ENCODE measurements around the gene GPR83. TPM values are rescaled to one million over a fixed set of nuclear protein-coding genes. Genes with fewer than 3 reads are reported as not detected.

Gene GPR83
- total and polyA plus RNA-seq, 2 donors (not counting 1 experiment from before 2014, with no cell fraction given) = 0.05 TPM; not detected in 1

GRCh38 chr11:94424011-94424410, 22.8 kb upstream of the GPR83 start:
- Histone ChIP-seq H3K36me3 (ENCODE audit: control insufficient read depth, insufficient read depth, low read length) (no peaks in the 10 kb centered on the region), H3K27me3 (ENCODE audit: control insufficient read depth, insufficient read depth, low read length) (no peaks in the 10 kb centered on the region), H3K4me2 (ENCODE audit: extremely low read depth, insufficient read depth, low read length) (no peak overlapping the region), H2AFZ (ENCODE audit: low read length) (no peak overlapping the region), H3K27ac (ENCODE audit: insufficient read depth, low read length) (no peak overlapping the region), H3K4me3 (replicated peaks in 1 of 4; ENCODE audit: control extremely low read depth in 1 of 4, insufficient read depth in 1 of 4, low read depth in 3 of 4, low read length in 4 of 4) (no peak overlapping the region), H3K9me3 (ENCODE audit: control insufficient read depth, insufficient read depth, low read depth, low read length) (no peaks in the 10 kb centered on the region), H4K20me1 (ENCODE audit: control insufficient read depth, extremely low read depth, insufficient read depth, low read length) (no peaks in the 10 kb centered on the region), H3K4me1 (ENCODE audit: control insufficient read depth, extremely low read depth, insufficient read depth, low read length) (peaks cover 2% of the 10 kb centered on the region), H3K9ac (ENCODE audit: insufficient read depth, low read length) (no peak overlapping the region), H3K79me2 (ENCODE audit: control insufficient read depth, insufficient read depth, low read length) (no peaks in the 10 kb centered on the region)
- no peak for TF ChIP-seq EZH2 (IDR thresholded peaks at IDR 0.05; ENCODE audit: low read length, missing control alignments)
- TF ChIP-seq, protein P1, sequence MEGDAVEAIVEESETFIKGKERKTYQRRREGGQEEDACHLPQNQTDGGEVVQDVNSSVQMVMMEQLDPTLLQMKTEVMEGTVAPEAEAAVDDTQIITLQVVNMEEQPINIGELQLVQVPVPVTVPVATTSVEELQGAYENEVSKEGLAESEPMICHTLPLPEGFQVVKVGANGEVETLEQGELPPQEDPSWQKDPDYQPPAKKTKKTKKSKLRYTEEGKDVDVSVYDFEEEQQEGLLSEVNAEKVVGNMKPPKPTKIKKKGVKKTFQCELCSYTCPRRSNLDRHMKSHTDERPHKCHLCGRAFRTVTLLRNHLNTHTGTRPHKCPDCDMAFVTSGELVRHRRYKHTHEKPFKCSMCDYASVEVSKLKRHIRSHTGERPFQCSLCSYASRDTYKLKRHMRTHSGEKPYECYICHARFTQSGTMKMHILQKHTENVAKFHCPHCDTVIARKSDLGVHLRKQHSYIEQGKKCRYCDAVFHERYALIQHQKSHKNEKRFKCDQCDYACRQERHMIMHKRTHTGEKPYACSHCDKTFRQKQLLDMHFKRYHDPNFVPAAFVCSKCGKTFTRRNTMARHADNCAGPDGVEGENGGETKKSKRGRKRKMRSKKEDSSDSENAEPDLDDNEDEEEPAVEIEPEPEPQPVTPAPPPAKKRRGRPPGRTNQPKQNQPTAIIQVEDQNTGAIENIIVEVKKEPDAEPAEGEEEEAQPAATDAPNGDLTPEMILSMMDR (conservative IDR thresholded peaks at IDR 0.05 in 1 of 2, IDR thresholded peaks at IDR 0.05 in 1 of 2; ENCODE audit: low read depth in 1 of 2, low read length in 2 of 2) = no peak
- no peak for DNase-seq (ENCODE audit: low read depth in 2 of 2)

- no peaks in the 10 kb centered on the region for H3K9me3 ChIP-seq (ENCODE audit: control insufficient read depth, insufficient read depth, low read depth, low read length)
- no peaks in the 10 kb centered on the region for H3K27me3 ChIP-seq (ENCODE audit: control insufficient read depth, insufficient read depth, low read length)
- TF ChIP-seq, protein P1 (conservative IDR thresholded peaks at IDR 0.05 in 1 of 2, IDR thresholded peaks at IDR 0.05 in 1 of 2; ENCODE audit: low read depth in 1 of 2, low read length in 2 of 2) = no peak
- no peak for TF ChIP-seq EZH2 (IDR thresholded peaks at IDR 0.05; ENCODE audit: low read length, missing control alignments)
- H3K4me1 ChIP-seq (ENCODE audit: control insufficient read depth, extremely low read depth, insufficient read depth, low read length) = peaks cover 2% of the 10 kb centered on the region
- H3K4me3 ChIP-seq (replicated peaks in 1 of 4; ENCODE audit: control extremely low read depth in 1 of 4, insufficient read depth in 1 of 4, low read depth in 3 of 4, low read length in 4 of 4) = no peak overlapping the region
- DNase-seq (ENCODE audit: low read depth in 2 of 2) = no peak
- no peak overlapping the region for H3K27ac ChIP-seq (ENCODE audit: insufficient read depth, low read length)
- no peak overlapping the region for H2AFZ ChIP-seq (ENCODE audit: low read length)
- H3K9ac ChIP-seq (ENCODE audit: insufficient read depth, low read length) = no peak overlapping the region
- no peak overlapping the region for H3K4me2 ChIP-seq (ENCODE audit: extremely low read depth, insufficient read depth, low read length)
- no peaks in the 10 kb centered on the region for H3K79me2 ChIP-seq (ENCODE audit: control insufficient read depth, insufficient read depth, low read length)
- no peaks in the 10 kb centered on the region for H4K20me1 ChIP-seq (ENCODE audit: control insufficient read depth, extremely low read depth, insufficient read depth, low read length)
- no peaks in the 10 kb centered on the region for H3K36me3 ChIP-seq (ENCODE audit: control insufficient read depth, insufficient read depth, low read length)
These were observed 22.3 kb upstream of the GPR83 start for GRCh38 chr11:94423507-94423906.

- Histone ChIP-seq H3K27ac (ENCODE audit: insufficient read depth, low read length) (no peak overlapping the region), H3K9ac (ENCODE audit: insufficient read depth, low read length) (no peak overlapping the region), H3K36me3 (ENCODE audit: control insufficient read depth, insufficient read depth, low read length) (no peaks in the 10 kb centered on the region), H3K4me2 (ENCODE audit: extremely low read depth, insufficient read depth, low read length) (no peak overlapping the region), H3K4me3 (replicated peaks in 1 of 4; ENCODE audit: control extremely low read depth in 1 of 4, insufficient read depth in 1 of 4, low read depth in 3 of 4, low read length in 4 of 4) (no peak overlapping the region), H3K79me2 (ENCODE audit: control insufficient read depth, insufficient read depth, low read length) (no peaks in the 10 kb centered on the region), H2AFZ (ENCODE audit: low read length) (no peak overlapping the region), H3K4me1 (ENCODE audit: control insufficient read depth, extremely low read depth, insufficient read depth, low read length) (no peaks in the 10 kb centered on the region), H3K27me3 (ENCODE audit: control insufficient read depth, insufficient read depth, low read length) (no peaks in the 10 kb centered on the region), H4K20me1 (ENCODE audit: control insufficient read depth, extremely low read depth, insufficient read depth, low read length) (no peaks in the 10 kb centered on the region), H3K9me3 (ENCODE audit: control insufficient read depth, insufficient read depth, low read depth, low read length) (no peaks in the 10 kb centered on the region)
- TF ChIP-seq, protein P1 (conservative IDR thresholded peaks at IDR 0.05 in 1 of 2, IDR thresholded peaks at IDR 0.05 in 1 of 2; ENCODE audit: low read depth in 1 of 2, low read length in 2 of 2) = no peak
- TF ChIP-seq EZH2 (IDR thresholded peaks at IDR 0.05; ENCODE audit: low read length, missing control alignments) = no peak
- DNase-seq (ENCODE audit: low read depth in 2 of 2) = no peak
These were observed 17.0 kb upstream of the GPR83 start for GRCh38 chr11:94418123-94418765.

Measured in fibroblast of lung (primary cell).